GM21381 (cell line): ENCODE data around the gene MRPL32.
A peak's percentile ranks its signal among the peaks of the same experiment; 100 is the strongest.

Experiments used
- ATAC-seq: cut with Tn5 transposase; IDR thresholded peaks from one replicate; pipeline ENCODE4 v1.9.1; 2021; ENCODE audit warnings: mild to moderate bottlenecking, moderate library complexity; ENCODE audit not compliant: unreplicated experiment

MRPL32 gene

DNA sequence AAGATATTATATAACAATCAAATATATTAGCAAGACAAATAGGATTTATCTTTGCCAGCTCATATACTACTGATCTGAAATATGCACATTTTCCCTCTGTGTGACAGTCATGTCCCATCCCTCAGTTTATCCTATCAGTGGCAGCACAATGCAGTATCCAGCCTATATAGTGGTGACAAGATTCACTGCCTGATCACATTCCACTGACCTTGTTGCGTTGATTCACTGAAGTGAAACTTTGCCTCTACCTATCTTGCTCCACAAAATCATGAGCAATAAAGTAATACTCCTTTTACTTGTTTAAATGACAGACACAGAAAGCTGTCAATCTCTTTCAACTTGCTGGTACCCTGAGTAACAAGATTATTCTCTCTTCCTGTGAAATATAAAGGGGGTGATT is 6.5 kb upstream of the MRPL32 start:
- no peak for ATAC-seq

DNA sequence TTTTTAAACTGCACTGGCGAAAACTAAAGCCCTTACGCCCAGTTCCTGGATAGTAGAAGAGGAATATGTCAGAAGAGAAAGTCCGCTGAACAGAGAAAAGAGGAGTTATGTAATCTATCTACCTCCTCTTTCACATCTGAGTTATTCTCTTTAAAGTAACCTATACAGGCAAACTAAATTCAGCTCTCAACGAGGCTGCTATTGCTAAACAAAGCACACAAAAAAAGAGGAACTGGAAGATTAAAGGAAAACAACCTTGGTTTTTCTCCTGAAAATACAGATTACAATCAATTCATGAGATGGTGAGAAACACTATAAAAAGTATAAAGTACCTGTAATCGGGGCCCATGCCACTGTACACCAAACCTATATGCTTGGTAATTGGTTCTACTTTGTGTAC is 6.0 kb upstream of the MRPL32 start:
- no peak for ATAC-seq

DNA sequence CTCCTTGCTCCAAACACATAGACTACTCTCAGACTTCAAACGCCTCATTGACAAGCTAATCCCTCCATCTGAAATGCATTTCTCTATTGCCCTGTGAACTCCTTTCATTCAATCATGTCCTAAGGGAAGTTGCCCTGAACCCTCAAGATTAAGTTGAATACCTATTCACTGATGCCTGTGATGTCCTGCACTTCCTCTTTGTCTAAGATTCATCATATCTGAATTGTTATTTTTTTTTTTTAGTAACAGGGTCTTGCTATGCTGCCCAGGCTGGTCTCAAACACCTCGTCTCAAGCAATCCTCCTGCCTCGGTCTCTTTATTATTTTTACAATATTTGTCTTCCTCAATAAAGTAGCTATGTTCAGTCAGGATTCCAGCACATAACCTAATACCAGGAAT is 3.4 kb upstream of the MRPL32 start:
- ATAC-seq = no peak

DNA sequence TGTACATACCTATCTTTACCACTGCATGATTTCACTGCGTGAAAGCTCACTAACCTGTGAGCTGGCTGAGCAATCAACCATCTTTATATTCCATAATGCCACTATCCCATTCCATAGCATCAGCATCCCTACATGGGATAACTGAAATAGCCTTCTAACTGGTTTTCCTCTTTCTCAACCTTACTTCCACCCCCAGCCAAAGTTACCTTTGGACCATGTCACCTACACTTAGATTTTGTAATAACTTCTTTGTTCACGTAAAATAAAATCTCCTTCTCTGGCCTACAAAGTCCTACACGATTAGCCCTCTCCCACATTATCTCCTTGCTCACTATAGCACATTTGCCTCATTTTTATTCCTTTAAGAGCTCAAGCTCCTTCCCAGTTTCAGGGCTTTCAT is 2.7 kb upstream of the MRPL32 start:
- ATAC-seq = no peak

DNA sequence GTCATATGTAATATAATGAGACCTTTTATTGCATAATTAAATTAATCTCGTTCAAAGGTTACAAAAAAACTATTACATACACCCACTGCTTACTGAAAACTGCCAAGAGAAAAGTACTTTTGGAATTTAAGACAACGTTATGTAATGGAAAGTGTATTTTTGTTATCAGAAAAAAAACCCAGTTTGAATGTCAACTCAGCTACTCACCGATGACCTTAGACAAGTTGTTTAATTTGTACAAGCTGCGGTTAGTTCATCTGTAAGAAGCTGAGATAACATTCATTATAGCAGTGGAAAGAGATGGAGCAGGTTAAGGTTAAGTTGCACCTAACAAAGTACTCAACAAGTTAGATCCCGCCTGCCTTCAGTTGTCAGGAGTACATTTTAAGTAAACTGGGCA is 1.3 kb upstream of the MRPL32 start:
- no peak for ATAC-seq

DNA sequence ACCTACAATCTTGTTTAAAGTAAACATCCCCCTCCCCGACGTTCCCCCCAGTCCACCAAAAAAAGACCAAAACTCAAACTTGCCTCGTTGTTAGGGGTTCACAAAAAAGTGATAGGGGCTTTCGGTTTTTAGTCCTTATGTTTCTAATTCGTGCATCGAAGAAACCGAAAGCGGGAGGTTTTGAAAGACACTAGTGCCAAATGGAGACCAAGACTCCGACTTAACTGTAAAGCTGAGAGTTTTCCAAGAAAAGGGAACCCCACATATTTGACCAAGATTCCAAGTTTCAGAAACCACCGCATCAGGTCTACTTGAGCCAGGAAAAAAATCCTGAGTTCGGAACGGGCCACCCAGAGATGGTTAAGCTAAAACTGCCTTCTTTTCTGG is 736 bp upstream of the MRPL32 start:
- no peak for ATAC-seq

DNA sequence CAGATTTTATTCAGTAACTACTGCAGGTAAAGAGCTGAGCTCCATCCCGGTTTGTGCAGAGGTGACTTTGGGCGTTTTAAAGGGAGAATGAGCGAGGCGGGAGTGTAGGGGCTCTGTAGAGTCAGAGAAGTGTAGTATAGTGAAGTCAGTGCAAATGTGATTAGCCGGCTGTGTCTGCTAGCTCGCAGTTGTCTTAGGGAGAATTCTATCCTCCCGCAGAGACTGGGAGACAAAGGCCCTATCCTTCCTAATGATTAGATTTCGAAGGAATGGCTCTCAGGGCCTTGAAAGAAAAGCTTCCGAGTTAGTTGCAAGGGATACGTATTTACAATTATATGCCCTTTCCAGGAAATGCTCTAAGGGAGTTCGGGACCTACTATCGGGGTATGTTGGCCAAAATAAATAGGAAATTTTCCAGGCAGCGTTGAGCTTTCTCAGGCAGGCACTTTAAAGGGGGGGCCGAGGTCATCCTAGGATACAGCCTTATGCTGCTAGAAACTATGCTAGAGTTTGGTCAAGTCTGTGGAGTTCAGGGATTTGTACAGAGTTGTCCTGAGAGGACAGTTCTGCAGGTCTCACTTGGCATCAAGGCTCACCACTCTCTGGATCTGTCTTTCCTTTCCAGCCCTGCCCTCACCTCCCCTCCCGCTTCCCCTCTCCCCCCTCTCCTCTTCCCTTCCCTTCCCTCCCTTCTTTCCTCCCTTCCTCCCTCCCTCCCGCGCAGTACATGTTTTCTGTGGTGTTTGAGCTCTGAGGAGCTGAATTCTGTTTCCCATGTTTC is 825 bp downstream of the MRPL32 start:
- ATAC-seq = no peak

DNA sequence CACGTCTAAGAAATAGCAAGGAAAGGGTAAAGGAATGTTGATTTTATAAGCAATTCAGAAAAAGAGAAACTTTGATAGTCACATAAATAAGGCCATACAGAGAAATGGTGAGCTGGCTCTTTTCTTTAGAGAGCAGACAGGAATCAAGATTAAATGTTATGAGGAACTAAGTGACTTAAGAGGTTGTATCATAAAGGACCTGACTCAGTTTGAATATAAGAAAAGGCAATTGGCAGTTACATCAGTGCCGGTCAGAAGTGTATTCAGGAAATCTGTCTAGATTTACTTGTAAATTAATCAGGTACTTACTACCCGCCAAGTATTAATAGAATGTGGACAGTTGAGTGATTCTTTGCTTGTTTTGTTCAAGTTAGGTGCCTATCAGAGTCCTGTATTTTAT is 2.1 kb downstream of the MRPL32 start:
- no peak for ATAC-seq

DNA sequence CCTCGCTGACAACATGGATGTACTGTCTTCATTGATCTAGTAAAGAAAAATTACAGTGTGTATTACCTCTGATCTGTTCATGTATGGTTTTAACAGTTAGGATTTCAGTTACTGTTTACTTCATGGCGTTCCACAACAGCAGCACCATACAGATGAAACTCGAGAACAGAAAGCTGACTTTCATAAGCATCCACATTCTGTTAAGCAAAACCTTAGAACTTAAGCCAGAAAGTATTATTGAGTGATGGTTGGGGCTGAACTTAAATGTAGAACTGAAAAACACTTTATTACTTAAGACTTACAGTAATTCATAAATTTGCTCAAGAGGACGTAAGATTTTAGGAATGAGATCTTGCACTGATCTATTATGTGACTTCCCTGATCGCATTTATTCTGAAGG is 3.7 kb downstream of the MRPL32 start:
- no peak for ATAC-seq

DNA sequence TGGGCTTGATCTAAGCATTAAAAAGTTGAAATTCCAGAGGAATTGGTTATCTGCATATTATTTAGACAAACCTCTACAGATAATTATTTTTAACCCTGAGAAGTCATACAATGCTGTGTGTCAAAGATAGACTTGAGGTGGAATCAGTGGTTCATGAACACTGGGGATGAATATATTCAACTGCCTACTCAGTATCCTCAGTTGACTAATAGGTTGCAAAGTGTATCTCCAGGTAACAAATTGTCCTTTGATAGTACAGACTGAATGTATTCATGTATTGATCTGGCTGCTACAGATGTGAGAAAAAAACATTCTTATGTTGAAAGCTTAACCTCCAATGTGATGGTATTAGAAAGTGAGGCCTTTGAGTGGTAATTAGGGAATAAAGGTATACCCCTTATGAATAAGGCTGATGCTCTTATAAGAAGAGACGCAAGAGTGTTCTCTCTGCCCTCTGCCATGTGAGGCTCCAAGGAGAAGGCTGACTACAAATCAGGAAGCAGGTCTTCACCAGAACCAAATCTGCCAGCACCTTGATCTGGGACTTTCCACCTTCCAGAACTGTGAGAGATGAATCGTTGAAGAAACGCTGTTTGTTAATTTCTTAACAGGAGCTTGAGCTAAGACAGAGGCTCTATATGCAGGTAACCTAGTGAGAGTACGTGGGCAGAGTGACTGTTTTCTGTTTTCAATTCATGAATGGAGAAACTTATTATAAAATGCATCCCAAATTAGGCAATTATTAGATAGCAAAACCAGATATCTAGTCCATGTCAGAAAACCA is 7.5 kb downstream of the MRPL32 start:
- no peak for ATAC-seq

DNA sequence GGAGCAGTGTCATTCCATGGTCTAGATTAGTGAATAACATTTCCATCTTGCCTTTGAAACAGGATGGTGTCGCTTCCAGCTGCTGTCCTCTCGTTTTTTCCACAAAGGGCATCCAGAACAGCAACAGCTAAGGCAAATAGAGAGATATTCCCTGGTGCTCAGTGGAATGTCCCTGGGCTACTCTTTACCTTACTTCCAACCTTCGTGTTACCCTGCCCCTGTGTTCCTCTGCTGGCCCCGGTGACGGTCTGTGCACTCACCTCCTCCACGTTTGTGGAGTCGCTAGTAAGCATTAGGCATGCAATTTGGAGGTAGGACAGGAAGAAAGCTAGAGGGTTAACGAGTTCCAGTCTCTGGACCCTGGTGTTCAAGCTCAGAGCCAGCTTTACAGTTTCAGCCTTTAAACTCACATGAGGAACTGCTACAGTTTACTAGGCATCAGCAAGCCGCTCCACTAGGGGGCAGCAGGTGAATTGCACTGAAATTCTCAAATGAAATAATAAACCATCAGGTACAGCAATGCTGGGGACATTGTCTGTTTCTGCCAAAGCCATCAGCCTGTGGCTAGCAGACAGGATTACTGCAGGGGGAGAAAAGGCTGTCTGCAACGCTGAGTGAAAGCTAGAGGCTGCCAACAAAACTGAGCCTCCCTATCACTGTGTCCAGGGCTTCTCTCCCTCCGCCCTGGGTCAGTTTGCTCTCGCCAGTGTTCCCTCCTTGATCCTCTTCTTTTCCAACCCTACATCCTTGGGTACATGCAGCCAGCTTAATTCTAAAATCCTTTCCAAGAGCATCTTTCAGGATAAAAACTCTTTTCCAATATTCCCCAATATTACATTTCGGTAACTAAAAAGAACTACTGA is 9.0 kb downstream of the MRPL32 start:
- no peak for ATAC-seq

DNA sequence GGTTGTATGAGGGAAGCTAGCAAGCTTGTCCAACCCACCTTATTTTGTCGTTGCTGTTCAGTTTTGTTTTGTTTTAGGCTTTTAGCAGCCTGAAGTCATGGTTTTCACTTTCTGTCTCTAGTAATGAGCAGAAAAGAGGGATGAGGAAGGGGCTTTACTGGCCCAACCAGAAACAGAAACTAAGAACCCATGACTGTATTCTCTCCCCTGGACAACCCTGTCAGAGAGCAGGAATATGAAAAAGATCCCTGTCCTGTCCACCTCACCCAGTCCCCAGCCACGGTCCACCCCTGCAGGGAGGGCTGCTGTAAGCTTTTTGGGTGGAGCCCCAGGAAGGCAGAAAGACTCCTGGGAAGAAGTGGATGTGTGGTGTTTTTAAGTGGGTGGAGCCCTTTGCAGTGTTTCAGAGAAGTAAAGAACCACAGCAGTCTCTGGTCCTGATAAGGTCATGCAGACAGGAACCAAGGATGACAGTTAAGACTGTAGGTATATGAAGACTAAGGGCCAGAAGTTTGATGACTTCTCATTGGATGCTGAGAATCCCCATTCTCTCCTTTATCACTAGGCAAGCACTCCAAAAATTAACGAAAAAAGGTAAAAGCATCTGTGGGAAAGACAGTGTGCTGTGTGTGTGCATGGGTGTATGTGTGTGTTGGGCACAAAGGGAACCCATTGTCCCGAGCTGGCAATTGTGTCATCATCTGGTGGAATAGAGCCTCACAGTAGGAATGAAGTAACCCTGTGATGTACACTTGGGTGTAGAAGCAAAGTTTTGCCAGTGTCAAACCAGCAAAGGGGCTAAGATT is 13.8 kb downstream of the MRPL32 start:
- peak; percentile 62 for ATAC-seq

DNA sequence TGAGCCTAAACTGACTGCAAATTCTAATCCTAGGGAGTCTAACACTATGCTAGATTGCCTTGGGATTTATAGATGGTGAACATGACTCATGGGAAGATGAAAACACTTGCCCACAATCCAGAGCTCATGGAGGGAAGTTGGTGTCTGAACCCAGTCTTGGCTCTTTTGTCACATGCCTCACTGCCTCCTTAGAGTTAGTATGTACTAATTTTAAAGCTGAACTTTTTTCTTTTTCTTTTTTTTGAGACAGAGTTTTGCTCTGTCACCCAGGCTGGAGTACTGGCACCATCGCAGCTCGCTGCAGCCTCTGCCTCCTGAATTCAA is 14.4 kb downstream of the MRPL32 start:
- no peak for ATAC-seq

DNA sequence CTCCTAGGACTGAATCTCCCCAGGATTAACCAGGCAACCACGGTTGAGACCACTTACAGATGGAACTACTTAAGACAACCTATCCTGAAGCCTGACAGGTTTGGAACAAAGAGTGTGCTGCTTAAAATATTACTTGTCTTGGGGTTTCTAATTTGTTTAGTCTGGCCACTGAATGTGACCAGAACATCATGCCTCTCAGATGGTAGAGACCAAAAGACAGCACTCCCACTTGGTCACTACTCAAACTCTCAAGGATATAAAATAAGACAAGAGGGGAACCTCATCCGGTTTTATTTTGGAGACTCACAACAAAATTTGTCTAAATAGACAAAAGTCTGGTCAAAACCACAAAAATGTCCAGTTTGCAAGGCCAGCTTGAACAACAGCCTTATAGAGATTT is 15.3 kb downstream of the MRPL32 start:
- ATAC-seq = no peak

DNA sequence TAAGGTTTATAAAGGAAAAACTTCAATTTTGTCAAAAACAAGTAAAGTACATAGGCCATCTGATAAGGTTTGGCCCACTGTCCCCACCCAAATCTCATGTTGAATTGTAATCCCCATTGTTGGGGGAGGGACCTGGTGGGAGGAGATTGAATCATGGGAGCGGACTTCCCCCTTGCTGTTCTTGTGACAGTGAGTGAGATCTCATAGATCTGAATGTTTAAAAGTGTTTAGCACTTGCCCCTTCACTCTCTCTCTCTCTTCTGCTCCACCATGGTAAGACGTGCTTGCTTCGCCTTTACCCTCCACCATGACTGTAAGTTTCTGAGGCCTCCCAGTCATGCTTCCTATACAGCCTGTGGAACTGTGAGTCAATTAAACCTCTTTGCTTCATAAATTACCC is 18.2 kb downstream of the MRPL32 start:
- ATAC-seq = no peak

DNA sequence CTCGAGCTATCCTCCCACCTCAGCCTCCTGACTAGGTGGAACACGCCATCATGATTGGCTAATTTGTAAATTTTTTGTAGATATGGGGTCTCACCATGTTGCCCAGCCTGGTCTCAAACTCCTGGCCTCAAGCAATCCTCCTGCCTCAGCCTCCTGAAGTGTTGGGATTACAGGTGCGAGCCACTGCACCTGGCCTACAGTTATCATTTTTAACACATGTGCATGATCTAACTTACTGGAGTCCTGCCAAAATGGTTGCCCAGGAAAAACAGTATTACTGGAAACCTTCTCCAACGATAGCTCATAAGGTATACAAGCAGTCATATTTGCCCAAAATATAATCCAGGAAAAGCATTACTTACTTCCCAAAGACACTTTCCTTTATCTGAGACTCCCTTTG is 20.2 kb downstream of the MRPL32 start:
- no peak for ATAC-seq

DNA sequence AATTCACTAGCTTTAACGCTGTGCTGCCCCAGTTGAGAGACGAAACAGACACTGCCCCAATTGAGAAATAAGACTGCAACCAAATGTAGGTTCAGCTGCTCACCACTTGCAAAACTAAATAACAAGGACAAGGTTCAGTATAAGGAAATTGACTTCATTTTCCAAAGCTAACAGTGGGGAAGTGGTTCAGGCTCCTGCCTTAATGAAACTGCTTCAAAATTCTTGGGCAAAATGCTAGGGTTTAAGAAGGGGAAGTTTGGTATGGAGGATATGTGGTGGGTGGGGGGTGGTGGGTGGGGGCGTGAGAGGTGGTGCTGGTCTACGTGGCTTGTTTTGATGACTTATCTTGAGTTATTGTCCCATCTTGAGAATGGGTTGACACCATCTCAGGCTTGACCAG is 21.8 kb downstream of the MRPL32 start:
- no peak for ATAC-seq

DNA sequence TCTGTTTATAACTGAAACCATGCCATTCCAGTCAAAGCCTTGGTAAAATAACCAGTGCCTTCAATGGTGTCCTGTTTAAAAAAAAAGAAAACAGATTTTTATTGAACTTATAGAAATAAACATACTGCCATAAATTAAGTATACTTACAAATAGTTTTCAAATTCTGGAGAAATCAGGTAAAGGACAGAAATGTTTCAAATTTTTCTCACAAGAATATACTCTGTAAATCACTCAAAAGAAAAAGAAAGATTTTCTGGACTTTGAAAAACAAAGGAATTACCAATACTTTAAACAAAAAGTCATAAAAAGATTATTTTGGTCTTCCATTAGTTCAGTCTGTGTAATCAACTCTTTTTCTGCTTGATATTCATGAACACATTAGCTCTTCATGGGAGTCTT is 23.9 kb downstream of the MRPL32 start:
- no peak for ATAC-seq

DNA sequence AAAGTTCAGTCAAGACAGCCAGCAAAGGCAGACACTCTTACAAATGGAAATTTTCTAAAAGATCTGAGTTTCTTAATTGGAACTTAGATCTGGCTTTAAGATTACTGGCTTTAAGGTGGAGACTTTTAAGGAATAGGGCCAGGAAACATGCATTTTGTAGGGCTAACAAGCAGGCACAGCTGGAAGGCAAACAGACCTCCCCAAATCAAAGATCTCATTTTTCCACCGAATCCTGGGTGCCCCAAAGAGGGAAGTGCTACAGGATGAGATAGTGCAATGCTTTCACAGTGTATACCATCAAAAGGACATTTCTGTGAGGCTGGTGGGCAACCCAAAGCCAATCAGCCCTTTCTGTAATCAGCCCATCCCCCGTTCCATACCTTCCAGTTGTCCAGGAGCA is 27.4 kb downstream of the MRPL32 start:
- no peak for ATAC-seq

DNA sequence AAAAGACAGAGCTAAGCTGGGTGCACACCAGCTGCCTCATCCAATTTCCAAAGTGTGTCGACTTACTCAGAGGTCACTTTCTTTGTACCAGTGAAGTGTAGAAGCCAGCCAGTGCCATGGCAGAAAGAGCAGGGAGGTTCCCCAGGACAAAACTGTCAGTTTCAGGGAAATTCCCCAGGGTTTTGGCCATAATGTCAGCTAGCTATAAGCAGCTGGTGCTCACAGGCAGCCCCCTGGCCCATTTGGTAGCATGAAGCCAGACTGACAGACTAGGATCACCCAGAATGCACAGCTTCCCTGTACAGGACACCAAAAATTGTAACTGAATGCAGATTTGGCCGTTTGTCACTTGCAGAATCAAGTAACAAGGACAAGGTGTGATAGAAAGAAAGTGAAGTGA is 28.6 kb downstream of the MRPL32 start:
- ATAC-seq = peak; percentile 44

DNA sequence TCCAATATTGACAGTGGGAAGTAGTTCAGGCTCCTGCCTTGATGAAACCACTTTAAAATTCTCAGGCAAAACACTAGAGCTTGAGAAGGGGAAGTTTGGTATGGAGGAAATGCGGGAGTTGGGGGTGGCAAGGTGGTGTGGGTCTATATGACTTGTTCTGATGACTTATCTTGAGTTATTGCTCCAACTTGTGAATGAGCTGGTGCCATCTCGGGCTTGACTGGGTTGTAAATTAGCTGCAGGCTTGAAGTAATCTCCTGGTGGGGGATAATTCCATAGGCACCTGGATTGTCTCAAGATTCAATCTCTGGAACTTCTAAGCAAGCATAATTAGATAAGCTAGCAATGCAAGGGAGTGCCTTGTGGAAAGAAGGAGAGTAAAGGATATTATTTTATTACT is 29.0 kb downstream of the MRPL32 start:
- no peak for ATAC-seq
